Endothelial cell of umbilical vein (primary cell): Measurements from ENCODE around the gene SEMA6A. TPM values are rescaled to one million over a fixed set of nuclear protein-coding genes. Genes with fewer than 3 reads are reported as not detected.

Source experiments
- BruUV-seq: library from RNA; stranded (reverse); fragments of 400-500 nt; replicated peaks from 2 replicates; lab custom pipeline; 2021; lab: Mats Ljungman, UMichigan
- CTCF ChIA-PET: fragments of 300-600, 350-600 bp; sonication (Branson Sonifier 250); formaldehyde crosslinking; loops from one replicate; lab custom pipeline; 2021; ENCODE audit warnings: antibody characterized with exemption, inconsistent platforms; lab: Charles Lee
- POLR2A ChIA-PET: fragments of 300-600, 350-600 bp; sonication (Branson Sonifier 250); formaldehyde crosslinking; loops from one replicate; lab custom pipeline; 2021; ENCODE audit warnings: antibody characterized with exemption, inconsistent platforms; lab: Charles Lee
- DNase-seq: peaks from one replicate; pipeline ENCODE4 v3.0.0-alpha.2; 2011; ENCODE audit warnings: low read depth, low spot score
- FAIRE-seq: peaks from 2 replicates; lab custom pipeline; 2011; peaks lifted over from hg19 to GRCh38; lab: Jason Lieb, UNC
- H2AFZ ChIP-seq: 2 replicates; pipeline ENCODE4 v1.6.0; 2012; ENCODE audit warnings: low read depth, low read length, control low read depth, inconsistent platforms
- H3K27ac ChIP-seq: 2 replicates; pipeline ENCODE4 v1.5.1; 2011; ENCODE audit warnings: low read depth, mild to moderate bottlenecking, control low read depth, low read length, moderate library complexity; ENCODE audit not compliant: insufficient read depth
- H3K27me3 ChIP-seq, 2 experiments: 2 replicates each; pipeline versions ENCODE4 v1.6.0 to v1.6.1; 2011; ENCODE audit warnings: low read length in 2 of 2, mixed read lengths in 1 of 2; ENCODE audit not compliant: control insufficient read depth in 2 of 2, insufficient read depth in 2 of 2
- H3K36me3 ChIP-seq, 2 experiments: 2 replicates in 1 of 2; 3 replicates in 1 of 2; pipeline ENCODE4 v1.5.1; 2011; ENCODE audit warnings: low read length in 2 of 2, mild to moderate bottlenecking in 1 of 2, moderate library complexity in 1 of 2; ENCODE audit not compliant: control insufficient read depth in 2 of 2, insufficient read depth in 2 of 2; ENCODE audit errors: extremely low read depth in 1 of 2
- H3K4me1 ChIP-seq: 3 replicates; pipeline ENCODE4 v1.5.1; 2011; ENCODE audit warnings: mild to moderate bottlenecking, low read length; ENCODE audit not compliant: control insufficient read depth, insufficient read depth; ENCODE audit errors: extremely low read depth
- H3K4me2 ChIP-seq: 2 replicates; pipeline ENCODE4 v1.6.1; 2011; ENCODE audit warnings: low read length, control low read depth, mixed read lengths; ENCODE audit not compliant: insufficient read depth
- H3K4me3 ChIP-seq, 3 experiments: fragments of 200-600 bp in 1 of 3; sonication (generic), shearing (Covaris generic) in 1 of 3; replicated peaks in 1 of 3; 2 replicates each; pipeline ENCODE4 v1.5.1; 2011 to 2016; ENCODE audit warnings: control low read depth in 3 of 3, low read length in 3 of 3, mild to moderate bottlenecking in 2 of 3, inconsistent platforms in 1 of 3, low read depth in 1 of 3, moderate library complexity in 1 of 3; ENCODE audit not compliant: insufficient read depth in 1 of 3
- H3K79me2 ChIP-seq: 2 replicates; pipeline ENCODE4 v1.6.0; 2012; ENCODE audit warnings: low read length, inconsistent platforms; ENCODE audit not compliant: control insufficient read depth, insufficient read depth
- H3K9ac ChIP-seq: replicated peaks from 2 replicates; pipeline ENCODE3; 2011; ENCODE audit warnings: low read length, control low read depth; ENCODE audit not compliant: insufficient read depth; ENCODE audit errors: extremely low read depth
- H3K9me1 ChIP-seq: replicated peaks from 3 replicates; pipeline ENCODE4 v1.6.0; 2011; ENCODE audit warnings: mild to moderate bottlenecking, low read length; ENCODE audit not compliant: control insufficient read depth, insufficient read depth; ENCODE audit errors: extremely low read depth
- H3K9me3 ChIP-seq: replicated peaks from 2 replicates; pipeline ENCODE4 v1.5.1; 2012; ENCODE audit warnings: low read length, inconsistent platforms; ENCODE audit not compliant: control insufficient read depth, insufficient read depth
- H4K20me1 ChIP-seq: replicated peaks from 2 replicates; pipeline ENCODE3; 2011; ENCODE audit warnings: mild to moderate bottlenecking, low read length; ENCODE audit not compliant: control insufficient read depth, insufficient read depth; ENCODE audit errors: extremely low read depth
- EZH2 ChIP-seq: IDR thresholded peaks from 2 replicates; pipeline ENCODE4 v1.6.1; 2012; ENCODE audit warnings: borderline replicate concordance, low read depth, mild to moderate bottlenecking, moderate library complexity, low read length, inconsistent platforms; ENCODE audit not compliant: severe bottlenecking
- FOS ChIP-seq: IDR thresholded peaks from 2 replicates; pipeline ENCODE4 v1.6.1; 2011; ENCODE audit warnings: mild to moderate bottlenecking, low read length, moderate library complexity, borderline replicate concordance; ENCODE audit not compliant: insufficient read depth
- GATA2 ChIP-seq: IDR thresholded peaks from 2 replicates; pipeline ENCODE4 v1.7.0; 2011; ENCODE audit warnings: low read depth, mild to moderate bottlenecking, moderate library complexity, mixed read lengths, low read length; ENCODE audit not compliant: insufficient read length, insufficient read depth
- JUN ChIP-seq: IDR thresholded peaks from 2 replicates; pipeline ENCODE4 v1.6.1; 2011; ENCODE audit warnings: borderline replicate concordance, low read depth; ENCODE audit not compliant: insufficient read length, insufficient read depth
- MYC ChIP-seq: IDR thresholded peaks from one replicate; pipeline ENCODE4 v1.6.1; 2011; ENCODE audit warnings: mild to moderate bottlenecking, low read depth, low read length
- POLR2A ChIP-seq: IDR thresholded peaks from 2 replicates; pipeline ENCODE4 v1.6.1; 2012; ENCODE audit warnings: low read depth, mild to moderate bottlenecking, control low read depth, low read length
- POLR2AphosphoS5 ChIP-seq: IDR thresholded peaks from 2 replicates; pipeline ENCODE4 v1.6.1; 2012; ENCODE audit warnings: low read depth, mild to moderate bottlenecking, control low read depth, low read length, moderate library complexity; ENCODE audit not compliant: insufficient read depth
- dilution Hi-C: fragments of 300-500 bp; cut with MboI; formaldehyde crosslinking; loops from one replicate; pipeline ENCODE4 v1.15.0; 2019; ENCODE audit warnings: low sequenced_read_pairs; ENCODE audit not compliant: extremely low pct_ligation_motif_present
- intact Hi-C: fragments of 100-400 bp; cut with micrococcal nuclease; formaldehyde crosslinking; loops from one replicate; pipeline ENCODE4 v1.10.0; 2022
- polyA plus RNA-seq, 4 experiments: library from polyadenylated mRNA; depleted of rRNA in 3 of 4; stranded (reverse) in 3 of 4; unstranded in 1 of 4; fragments of >200 nt; gene quantifications; 2 replicates each; pipeline versions ENCODE4 v1.2.1 to v1.2.3, GENCODE V29; 2011 to 2012; ENCODE audit warnings: missing spikeins in 1 of 4
- total RNA-seq: library from RNA; stranded (reverse); gene quantifications from 2 replicates; pipeline ENCODE4 v1.2.3, GENCODE V29; 2021
- TF ChIP-seq, protein P1 (sequence below), 2 donors: IDR thresholded peaks; 1 replicate in 1 of 2; 2 replicates in 1 of 2; pipeline ENCODE4 v1.5.1; 2011; ENCODE audit warnings: low read length in 2 of 2, mild to moderate bottlenecking in 2 of 2, moderate library complexity in 2 of 2, control low read depth in 1 of 2, inconsistent platforms in 1 of 2, low read depth in 1 of 2; ENCODE audit not compliant: insufficient read depth in 1 of 2; ENCODE audit errors: extremely low read depth in 1 of 2
- TF ChIP-seq, protein P2 (sequence below): IDR thresholded peaks from 2 replicates; pipeline ENCODE4 v1.6.1; 2011; ENCODE audit not compliant: insufficient read depth, insufficient read length

SEMA6A gene
- total and polyA plus RNA-seq, 2 donors (not counting 3 experiments of a cell fraction or from before 2014, with no cell fraction given), result 0.43 to 1.5 TPM

DNA sequence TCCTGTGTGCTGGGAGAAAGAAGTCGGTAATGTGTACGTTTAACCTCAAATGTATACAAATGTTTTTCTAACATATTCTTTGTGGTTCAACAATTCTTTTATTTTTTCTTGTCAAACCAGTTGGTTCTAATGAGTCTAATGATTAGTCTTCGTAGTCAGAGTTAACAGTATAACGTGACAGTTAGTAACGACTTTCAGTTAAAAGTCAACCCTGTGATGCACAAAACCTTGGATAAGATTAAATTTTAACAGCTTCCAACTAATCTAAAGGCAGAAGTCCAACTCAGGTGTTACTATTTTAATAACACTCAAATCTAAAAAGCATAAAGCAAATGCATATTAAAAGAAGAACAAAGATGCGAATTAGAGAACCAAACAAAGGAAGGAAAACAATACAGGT is 47.0 kb downstream of the SEMA6A start:
- Histone ChIP-seq H3K4me3 (no peak overlapping the region), H3K4me2 (no peak overlapping the region), H3K36me3 (no peaks in the 10 kb centered on the region), H3K9ac (no peak overlapping the region), H3K9me1 (no peaks in the 10 kb centered on the region), H3K4me1 (no peaks in the 10 kb centered on the region), H3K79me2 (no peaks in the 10 kb centered on the region), H3K27me3 (peaks cover 0 to 8% of the 10 kb centered on the region in 2 experiments), H3K27ac (no peak overlapping the region), H4K20me1 (no peaks in the 10 kb centered on the region), H2AFZ (no peak overlapping the region), H3K9me3 (no peaks in the 10 kb centered on the region)
- intact Hi-C loops, result no loop called here
- TF ChIP-seq, protein P1, sequence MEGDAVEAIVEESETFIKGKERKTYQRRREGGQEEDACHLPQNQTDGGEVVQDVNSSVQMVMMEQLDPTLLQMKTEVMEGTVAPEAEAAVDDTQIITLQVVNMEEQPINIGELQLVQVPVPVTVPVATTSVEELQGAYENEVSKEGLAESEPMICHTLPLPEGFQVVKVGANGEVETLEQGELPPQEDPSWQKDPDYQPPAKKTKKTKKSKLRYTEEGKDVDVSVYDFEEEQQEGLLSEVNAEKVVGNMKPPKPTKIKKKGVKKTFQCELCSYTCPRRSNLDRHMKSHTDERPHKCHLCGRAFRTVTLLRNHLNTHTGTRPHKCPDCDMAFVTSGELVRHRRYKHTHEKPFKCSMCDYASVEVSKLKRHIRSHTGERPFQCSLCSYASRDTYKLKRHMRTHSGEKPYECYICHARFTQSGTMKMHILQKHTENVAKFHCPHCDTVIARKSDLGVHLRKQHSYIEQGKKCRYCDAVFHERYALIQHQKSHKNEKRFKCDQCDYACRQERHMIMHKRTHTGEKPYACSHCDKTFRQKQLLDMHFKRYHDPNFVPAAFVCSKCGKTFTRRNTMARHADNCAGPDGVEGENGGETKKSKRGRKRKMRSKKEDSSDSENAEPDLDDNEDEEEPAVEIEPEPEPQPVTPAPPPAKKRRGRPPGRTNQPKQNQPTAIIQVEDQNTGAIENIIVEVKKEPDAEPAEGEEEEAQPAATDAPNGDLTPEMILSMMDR (IDR thresholded peaks at IDR 0.05; ENCODE audit: extremely low read depth in 1 of 2, insufficient read depth in 1 of 2, low read depth in 1 of 2, low read length in 2 of 2), result no peak
- CTCF ChIA-PET, result no interaction called here
- dilution Hi-C loops, result no loop called here
- no TSS peak for BruUV-seq
- DNase-seq (no peak), FAIRE-seq (no peak)
- POLR2A ChIA-PET, result no interaction called here

DNA sequence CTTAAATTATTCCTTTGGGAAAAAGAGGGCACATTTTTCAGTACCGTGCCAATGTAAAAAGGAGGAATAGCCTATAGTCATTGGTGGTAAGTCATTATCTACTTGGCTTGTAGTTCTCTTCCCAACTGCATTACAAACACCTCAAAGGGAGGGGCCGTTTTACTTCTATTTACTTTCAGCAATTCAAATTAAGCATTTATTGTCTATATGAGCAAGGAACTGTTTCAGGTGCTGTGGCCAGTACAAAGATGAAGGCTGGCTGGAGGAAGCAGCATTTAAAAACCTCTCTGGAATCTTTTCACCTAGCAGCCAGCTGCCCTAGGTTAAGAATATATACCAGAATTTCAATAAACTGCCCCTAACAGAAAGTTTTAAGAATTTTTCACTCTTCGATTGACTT is 48.9 kb downstream of the SEMA6A start:
- FAIRE-seq (no peak), DNase-seq (no peak)
- no peak overlapping the region for H2AFZ ChIP-seq
- BruUV-seq, result no TSS peak
- no peak overlapping the region for H3K9ac ChIP-seq
- H3K27ac ChIP-seq, result no peak overlapping the region
- no peak overlapping the region for H3K4me2 ChIP-seq
- no peaks in the 10 kb centered on the region for H3K9me3 ChIP-seq
- H3K4me3 ChIP-seq, result no peak overlapping the region
- H3K4me1 ChIP-seq, result no peaks in the 10 kb centered on the region
- dilution Hi-C loops (no loop called here), intact Hi-C loops (no loop called here)
- no peaks in the 10 kb centered on the region for H4K20me1 ChIP-seq
- POLR2A ChIA-PET, result no interaction called here
- peaks cover 0 to 8% of the 10 kb centered on the region in 2 experiments for H3K27me3 ChIP-seq
- no peaks in the 10 kb centered on the region for H3K9me1 ChIP-seq
- no peaks in the 10 kb centered on the region for H3K79me2 ChIP-seq
- no peak for TF ChIP-seq MYC
- TF ChIP-seq FOS, result no peak
- no peak for TF ChIP-seq POLR2A
- TF ChIP-seq GATA2, result no peak
- no peak for TF ChIP-seq POLR2AphosphoS5
- TF ChIP-seq, protein P2, sequence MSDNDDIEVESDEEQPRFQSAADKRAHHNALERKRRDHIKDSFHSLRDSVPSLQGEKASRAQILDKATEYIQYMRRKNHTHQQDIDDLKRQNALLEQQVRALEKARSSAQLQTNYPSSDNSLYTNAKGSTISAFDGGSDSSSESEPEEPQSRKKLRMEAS, result no peak
- no peak for TF ChIP-seq JUN
- no peak for TF ChIP-seq EZH2
- TF ChIP-seq, protein P1 (IDR thresholded peaks at IDR 0.05; ENCODE audit: extremely low read depth in 1 of 2, insufficient read depth in 1 of 2, low read depth in 1 of 2, low read length in 2 of 2), result no peak
- H3K36me3 ChIP-seq, result no peaks in the 10 kb centered on the region
- CTCF ChIA-PET, result no interaction called here
